Duodenal mucosa (tissue), 2 donors: ENCODE results near the gene SVIL.
"Not testable (repeated sequence)": the region's sequence is repeated elsewhere in the genome, so short reads cannot be mapped to it uniquely, and the experiment has no call there.

Source experiments
- H3K27ac ChIP-seq: one replicate; pipeline ENCODE4 v1.7.0; 2013; ENCODE audit warnings: low read depth, low read length
- H3K27me3 ChIP-seq, 2 donors: one replicate each; pipeline ENCODE4 v1.7.0; 2013; ENCODE audit warnings: low read length in 2 of 2, control low read depth in 1 of 2; ENCODE audit not compliant: insufficient read depth in 2 of 2, control insufficient read depth in 1 of 2
- H3K36me3 ChIP-seq, 2 donors: one replicate each; pipeline ENCODE4 v1.7.0; 2013; ENCODE audit warnings: low read length in 2 of 2, control low read depth in 1 of 2; ENCODE audit not compliant: insufficient read depth in 2 of 2, control insufficient read depth in 1 of 2
- H3K4me1 ChIP-seq, 2 donors: one replicate each; pipeline ENCODE4 v1.7.0; 2013; ENCODE audit warnings: low read length in 2 of 2, control low read depth in 1 of 2; ENCODE audit not compliant: insufficient read depth in 2 of 2, control insufficient read depth in 1 of 2
- H3K4me3 ChIP-seq, 2 donors: one replicate each; pipeline ENCODE4 v1.7.0; 2013; ENCODE audit warnings: low read length in 2 of 2, low read depth in 1 of 2
- H3K9ac ChIP-seq, 2 donors: one replicate each; pipeline ENCODE4 v1.7.0; 2013; ENCODE audit warnings: low read length in 2 of 2, low read depth in 1 of 2
- H3K9me3 ChIP-seq, 2 donors: one replicate each; pipeline ENCODE4 v1.7.0; 2013; ENCODE audit warnings: low read length in 2 of 2, control low read depth in 1 of 2; ENCODE audit not compliant: control insufficient read depth in 1 of 2

Gene SVIL

DNA sequence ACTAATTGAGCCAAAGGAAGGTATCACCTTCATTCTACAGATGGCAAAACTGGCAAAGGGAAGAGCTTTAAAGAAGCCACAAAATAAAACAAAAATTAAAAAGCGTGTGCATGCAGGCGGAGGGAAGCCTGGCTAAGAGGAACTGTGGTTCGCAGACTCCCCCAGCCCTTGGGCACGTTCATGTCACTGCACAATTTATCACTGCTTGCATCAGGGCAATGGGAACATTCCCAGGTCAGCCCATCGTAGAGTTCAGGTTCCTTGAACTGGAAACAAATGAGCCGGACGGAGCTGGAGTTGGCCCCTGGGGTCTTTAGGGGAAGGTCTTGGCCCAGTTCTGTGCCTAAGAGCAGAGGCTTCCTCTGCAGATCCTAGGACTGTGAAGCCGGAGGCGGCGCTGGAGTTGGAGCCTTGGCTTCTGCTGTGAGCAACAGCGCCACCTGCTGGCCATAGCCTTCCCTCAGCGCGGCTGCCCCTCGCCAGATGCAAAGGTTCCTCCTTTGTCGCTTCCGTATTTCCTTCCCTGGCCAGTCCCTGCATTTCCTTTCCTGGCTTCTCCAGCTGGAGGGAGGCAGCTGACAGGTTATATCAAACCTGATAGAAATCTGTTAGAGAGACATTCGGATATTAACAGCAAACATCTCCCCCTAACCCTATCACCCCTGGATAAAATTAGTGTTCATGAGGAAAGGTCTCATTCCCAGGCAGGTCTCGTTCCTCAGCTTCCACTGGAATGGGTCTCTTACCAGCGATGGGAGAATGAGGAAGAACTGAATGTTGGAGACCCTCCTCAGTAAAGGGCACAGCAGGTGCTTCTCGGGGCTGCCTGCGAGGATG lies 185.8 kb downstream of the SVIL start:
- H3K27ac ChIP-seq, H3K9me3 ChIP-seq, H3K27me3 ChIP-seq, H3K4me3 ChIP-seq, H3K36me3 ChIP-seq, H3K4me1 ChIP-seq, H3K9ac ChIP-seq: not testable (repeated sequence)

DNA sequence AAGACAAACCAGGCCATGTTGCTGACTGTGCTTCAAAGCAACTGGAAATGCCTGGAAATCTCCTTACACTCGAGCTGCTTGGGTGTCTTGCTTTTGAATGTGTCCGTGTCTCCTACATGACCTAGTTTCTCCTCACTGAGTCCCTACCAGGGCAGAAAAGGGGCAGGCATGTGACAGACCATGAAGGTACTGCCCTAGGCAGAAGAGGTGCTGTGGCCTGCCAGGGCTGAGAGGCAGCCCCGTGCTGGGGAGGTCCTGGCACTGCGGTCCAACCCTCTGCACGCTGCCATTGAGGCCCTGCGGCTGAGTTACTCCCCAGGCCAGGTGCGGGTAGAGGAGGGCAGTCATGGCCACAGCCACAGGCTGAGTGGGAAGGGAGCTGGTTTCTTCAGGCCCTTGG lies 186.6 kb downstream of the SVIL start:
- Histone ChIP-seq H3K9ac (no peak overlapping the region), H3K27ac (no peak overlapping the region), H3K36me3 (peaks cover 0 to 2% of the 10 kb centered on the region in 2 donors), H3K4me1 (no peaks in the 10 kb centered on the region), H3K27me3 (no peaks in the 10 kb centered on the region), H3K9me3 (no peaks in the 10 kb centered on the region), H3K4me3 (no peak overlapping the region)

DNA sequence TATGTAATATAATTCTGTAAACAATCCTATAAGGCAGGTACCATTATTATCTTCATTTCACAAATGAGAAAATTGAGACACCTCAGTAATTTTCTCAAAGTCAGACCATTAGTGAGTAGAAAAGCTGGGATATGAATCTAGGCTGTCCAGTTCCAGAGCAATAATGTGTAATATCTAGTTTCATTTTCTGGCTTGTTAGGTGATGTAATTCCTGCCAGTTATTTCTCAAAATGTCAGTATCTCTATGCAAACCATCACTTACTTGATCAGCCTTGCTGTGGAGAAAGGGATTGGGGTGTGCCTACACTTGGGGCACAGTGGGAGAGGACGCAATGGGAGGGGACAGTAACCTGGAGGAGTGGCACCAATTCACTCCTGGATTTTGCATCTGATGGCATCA lies 188.4 kb downstream of the SVIL start:
- H3K4me1 ChIP-seq, result no peaks in the 10 kb centered on the region
- no peak overlapping the region for H3K9ac ChIP-seq
- H3K27me3 ChIP-seq, result no peaks in the 10 kb centered on the region
- no peaks in the 10 kb centered on the region for H3K36me3 ChIP-seq
- H3K4me3 ChIP-seq, result no peak overlapping the region
- no peaks in the 10 kb centered on the region for H3K9me3 ChIP-seq
- no peak overlapping the region for H3K27ac ChIP-seq

DNA sequence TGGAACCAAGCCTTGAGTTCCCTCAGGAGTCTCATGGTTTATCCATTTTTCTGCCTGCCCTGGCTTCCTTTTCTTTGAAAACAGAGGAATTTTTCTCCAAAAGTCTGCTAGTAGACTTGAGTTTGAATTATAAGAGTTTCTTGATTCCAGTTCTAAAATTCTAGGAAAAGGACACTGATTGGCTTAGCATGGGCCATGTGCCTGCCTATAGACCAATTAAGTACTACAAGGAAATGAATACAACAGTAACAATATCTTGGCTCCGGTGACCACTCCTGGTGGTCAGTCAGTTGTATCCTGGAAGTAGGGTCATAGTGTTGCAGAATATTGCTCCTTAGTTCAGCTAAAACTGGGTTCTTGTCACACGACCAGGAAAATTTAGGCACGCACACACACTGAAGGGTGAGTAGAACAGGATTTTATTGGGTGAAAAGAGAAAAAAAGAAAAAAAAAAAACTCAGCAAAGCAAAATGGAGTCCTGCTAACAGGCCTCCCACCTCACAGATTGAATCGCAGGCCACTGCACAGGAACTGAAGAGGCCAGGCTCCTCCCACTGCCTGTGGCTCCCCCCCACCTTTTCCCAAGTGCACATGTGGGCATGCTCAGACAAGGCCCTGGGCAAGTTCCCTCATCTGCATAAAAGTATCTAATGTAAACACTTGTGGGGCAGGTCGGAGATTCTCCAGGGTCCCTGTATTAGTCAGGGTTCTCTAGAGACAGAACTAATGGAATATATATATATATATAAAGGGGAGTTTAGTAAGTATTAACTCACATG lies 190.8 kb downstream of the SVIL start:
- Histone ChIP-seq H3K4me3 (no peak overlapping the region), H3K27ac (no peak overlapping the region), H3K9ac (no peak overlapping the region), H3K9me3 (peaks cover 3 to 6% of the 10 kb centered on the region in 2 donors), H3K4me1 (no peaks in the 10 kb centered on the region), H3K27me3 (no peaks in the 10 kb centered on the region), H3K36me3 (no peaks in the 10 kb centered on the region)

DNA sequence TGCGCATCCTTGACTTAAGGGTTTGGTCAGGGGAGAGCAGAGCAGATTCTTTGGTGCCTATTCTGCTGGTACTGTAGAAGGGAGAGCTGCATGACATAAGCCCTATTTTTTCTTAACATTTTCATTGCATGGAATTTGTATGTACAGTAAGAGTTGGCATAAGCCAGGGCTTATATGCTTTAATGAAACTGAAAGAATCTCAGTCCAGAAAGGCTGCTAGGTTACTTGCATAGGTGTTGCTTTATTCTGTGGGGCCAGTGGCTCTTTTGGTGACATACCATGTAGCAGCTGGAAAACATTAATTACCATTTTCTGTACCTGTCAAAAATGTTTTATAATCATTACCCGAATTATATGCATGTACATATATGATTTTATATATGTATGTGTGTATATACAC lies 193.8 kb downstream of the SVIL start:
- no peaks in the 10 kb centered on the region for H3K36me3 ChIP-seq
- H3K27ac ChIP-seq, result no peak overlapping the region
- peaks cover 12 to 20% of the 10 kb centered on the region in 2 donors for H3K9me3 ChIP-seq
- no peak overlapping the region for H3K4me3 ChIP-seq
- H3K27me3 ChIP-seq, result no peaks in the 10 kb centered on the region
- no peak overlapping the region for H3K9ac ChIP-seq
- H3K4me1 ChIP-seq, result no peaks in the 10 kb centered on the region

DNA sequence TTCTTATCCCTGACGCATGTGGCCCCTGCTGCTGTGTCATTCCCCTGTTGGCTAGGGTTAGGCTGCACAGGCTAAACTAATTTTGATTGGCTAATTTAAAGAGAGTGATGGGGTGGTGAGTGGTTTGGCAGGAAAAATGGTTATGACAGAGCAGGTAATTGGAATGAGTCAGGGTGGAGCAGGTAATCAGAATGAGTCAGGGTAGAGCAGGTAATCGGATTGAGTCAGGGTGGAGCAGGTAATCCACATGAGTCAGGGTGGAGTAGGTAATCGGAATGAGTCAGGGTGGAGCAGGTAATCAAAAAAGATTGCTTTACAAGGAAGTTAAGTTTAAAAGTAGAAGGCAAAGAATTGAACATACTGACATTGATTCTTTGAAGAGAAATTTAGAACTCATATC lies 195.8 kb downstream of the SVIL start:
- not testable (repeated sequence) for H3K27me3 ChIP-seq, H3K4me3 ChIP-seq, H3K4me1 ChIP-seq, H3K9ac ChIP-seq, H3K36me3 ChIP-seq, H3K27ac ChIP-seq
- H3K9me3 ChIP-seq, result peaks cover 12 to 23% of the 10 kb centered on the region in 2 donors

DNA sequence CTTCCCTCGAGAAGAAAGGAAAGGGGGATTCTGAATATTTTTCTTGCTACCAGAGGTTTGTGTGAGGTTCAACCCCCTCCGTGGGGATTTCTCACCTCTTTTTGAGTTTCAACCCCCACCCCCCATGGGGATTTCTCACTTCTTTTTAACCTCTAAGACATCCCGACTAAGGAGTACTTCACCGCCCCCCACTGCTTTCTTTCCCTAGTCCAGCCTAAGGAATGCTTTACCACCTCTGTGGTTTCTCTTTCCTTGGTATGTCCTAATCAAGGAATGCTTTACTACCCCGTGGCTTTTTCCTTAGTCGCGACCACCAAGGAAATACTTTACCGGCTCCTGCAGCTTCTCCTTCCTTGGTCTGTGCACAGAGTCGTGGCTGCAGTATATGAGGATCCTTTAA lies 196.5 kb downstream of the SVIL start:
- Histone ChIP-seq H3K9me3 (peaks cover 12 to 23% of the 10 kb centered on the region in 2 donors), H3K4me1 (no peaks in the 10 kb centered on the region), H3K9ac (no peak overlapping the region), H3K36me3 (no peaks in the 10 kb centered on the region), H3K4me3 (no peak overlapping the region), H3K27ac (no peak overlapping the region), H3K27me3 (no peaks in the 10 kb centered on the region)

DNA sequence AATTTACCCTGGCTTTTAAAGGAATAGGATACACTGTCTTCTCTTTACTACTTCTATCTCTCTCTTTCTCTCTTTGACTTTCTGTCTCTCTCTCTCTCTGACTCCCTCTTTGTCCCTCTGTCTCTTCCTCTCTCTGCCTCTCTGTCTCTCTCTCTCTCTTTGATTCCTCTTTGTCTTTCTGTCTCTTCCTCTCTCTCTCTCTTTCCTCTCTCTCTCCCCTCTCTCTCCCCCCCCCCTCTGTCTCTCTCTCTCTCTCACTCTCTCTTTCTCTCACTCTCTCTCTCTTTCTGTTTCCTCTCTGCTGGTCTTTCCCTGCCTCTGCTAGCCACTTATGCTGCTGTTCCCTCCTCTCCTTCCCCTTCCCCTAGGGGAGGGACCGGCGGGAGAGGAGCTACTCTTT lies 196.9 kb downstream of the SVIL start:
- Histone ChIP-seq H3K36me3 (no peaks in the 10 kb centered on the region), H3K27ac (no peak overlapping the region), H3K9ac (no peak overlapping the region), H3K9me3 (peaks cover 12 to 23% of the 10 kb centered on the region in 2 donors), H3K27me3 (no peaks in the 10 kb centered on the region), H3K4me3 (no peak overlapping the region), H3K4me1 (no peaks in the 10 kb centered on the region)

DNA sequence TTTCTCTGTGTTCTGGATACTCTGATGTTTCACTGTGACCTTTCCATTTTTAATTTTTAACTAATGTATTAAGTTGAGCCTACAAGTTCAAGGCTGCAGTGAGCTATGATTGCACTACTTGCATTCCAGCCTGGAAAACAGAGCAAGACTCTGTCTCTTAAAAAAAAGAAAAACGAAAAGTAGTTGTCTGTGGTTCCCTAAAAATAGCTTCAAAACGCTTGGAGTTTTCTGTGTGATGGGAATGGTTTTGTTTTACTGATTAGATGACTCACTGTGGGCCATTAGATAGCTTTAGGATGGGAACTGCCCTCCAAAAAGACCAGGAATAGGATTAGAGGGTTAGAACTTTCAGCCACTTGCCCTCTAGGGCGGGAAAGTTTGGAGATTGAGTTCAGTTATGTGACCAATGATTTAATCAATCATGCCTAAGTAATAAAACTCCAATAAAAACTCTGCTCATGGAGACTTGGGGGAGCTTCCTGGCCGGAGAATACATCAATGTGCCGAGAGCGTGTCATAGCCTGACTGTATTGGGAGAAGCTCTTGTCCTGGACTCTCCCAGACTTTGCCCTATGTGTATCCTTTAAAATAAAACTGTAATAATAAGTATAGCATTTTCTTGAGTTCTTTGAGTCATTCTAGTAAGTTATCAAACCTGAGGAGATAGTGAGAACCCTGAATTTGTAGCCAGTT lies 198.8 kb downstream of the SVIL start:
- H3K4me1 ChIP-seq, result no peaks in the 10 kb centered on the region
- H3K27ac ChIP-seq, result no peak overlapping the region
- H3K36me3 ChIP-seq, result no peaks in the 10 kb centered on the region
- H3K4me3 ChIP-seq, result no peak overlapping the region
- no peak overlapping the region for H3K9ac ChIP-seq
- no peaks in the 10 kb centered on the region for H3K27me3 ChIP-seq
- peaks cover 12 to 23% of the 10 kb centered on the region in 2 donors for H3K9me3 ChIP-seq

DNA sequence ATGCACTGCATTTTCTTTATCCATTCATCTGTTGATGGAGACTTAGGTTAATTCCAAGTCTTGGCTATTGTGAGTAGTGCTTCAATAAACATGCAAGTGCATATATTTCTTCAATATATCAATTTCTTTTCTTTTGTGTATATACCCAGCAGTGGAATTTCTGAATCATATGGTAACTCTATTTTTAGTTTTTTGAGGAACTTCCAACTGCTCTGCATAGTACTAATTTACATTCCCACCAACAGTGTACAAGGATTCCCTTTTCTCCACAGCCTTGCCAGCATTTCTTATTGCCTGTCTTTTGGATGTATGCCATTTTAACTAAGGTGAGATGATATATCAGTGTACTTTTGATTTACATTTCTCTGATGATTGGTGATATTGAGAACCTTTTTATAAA lies 200.7 kb downstream of the SVIL start:
- no peaks in the 10 kb centered on the region for H3K27me3 ChIP-seq
- no peak overlapping the region for H3K4me3 ChIP-seq
- peaks cover 9 to 19% of the 10 kb centered on the region in 2 donors for H3K9me3 ChIP-seq
- H3K36me3 ChIP-seq, result no peaks in the 10 kb centered on the region
- no peaks in the 10 kb centered on the region for H3K4me1 ChIP-seq
- no peak overlapping the region for H3K9ac ChIP-seq
- H3K27ac ChIP-seq, result no peak overlapping the region
